H1 (cell line): ENCODE results near the gene CHPF. TPM values are rescaled to one million over a fixed set of nuclear protein-coding genes. Genes with fewer than 3 reads are reported as not detected.

Experiments used
- CEBPB ChIP-seq: IDR thresholded peaks from 2 replicates; pipeline ENCODE4 v1.6.1; 2012; ENCODE audit warnings: low read depth, low read length
- CHD2 ChIP-seq: IDR thresholded peaks from 2 replicates; pipeline ENCODE4 v1.6.1; 2012; ENCODE audit warnings: low read length, improper control_type of control experiment
- FOSL1 ChIP-seq: IDR thresholded peaks from 2 replicates; pipeline ENCODE4 v1.6.1; 2011; ENCODE audit warnings: mild to moderate bottlenecking, low read depth, low read length, moderate library complexity; ENCODE audit not compliant: insufficient read depth
- GTF2F1 ChIP-seq: IDR thresholded peaks from 2 replicates; pipeline ENCODE4 v1.6.1; 2012; ENCODE audit warnings: low read depth, low read length, improper control_type of control experiment, borderline replicate concordance
- POLR2A ChIP-seq, 2 experiments: IDR thresholded peaks; 1 replicate in 1 of 2; 2 replicates in 1 of 2; pipeline ENCODE4 v1.6.1; 2011; ENCODE audit warnings: low read depth in 2 of 2, low read length in 2 of 2, mild to moderate bottlenecking in 2 of 2; ENCODE audit errors: control extremely low read depth in 1 of 2
- RAD21 ChIP-seq, 2 experiments: IDR thresholded peaks in 1 of 2; conservative IDR thresholded peaks in 1 of 2; 2 replicates each; pipeline ENCODE4 v1.6.1; 2011; ENCODE audit warnings: low read depth in 2 of 2, low read length in 2 of 2, improper control_type of control experiment in 1 of 2, inconsistent platforms in 1 of 2, mild to moderate bottlenecking in 1 of 2, moderate library complexity in 1 of 2
- RFX5 ChIP-seq: IDR thresholded peaks from 2 replicates; pipeline ENCODE4 v1.6.1; 2011; ENCODE audit warnings: low read depth, low read length, improper control_type of control experiment, borderline replicate concordance
- RXRA ChIP-seq: IDR thresholded peaks from 2 replicates; pipeline ENCODE4 v1.6.1; 2011; ENCODE audit warnings: low read depth, mild to moderate bottlenecking, low read length, moderate library complexity; ENCODE audit not compliant: insufficient read depth
- SP1 ChIP-seq: IDR thresholded peaks from 2 replicates; pipeline ENCODE4 v1.6.1; 2011; ENCODE audit warnings: low read depth, low read length
- TAF1 ChIP-seq: IDR thresholded peaks from 2 replicates; pipeline ENCODE4 v1.6.1; 2011; ENCODE audit warnings: mild to moderate bottlenecking, low read depth, low read length
- TEAD4 ChIP-seq: IDR thresholded peaks from 2 replicates; pipeline ENCODE4 v1.6.1; 2012; ENCODE audit warnings: low read depth, low read length, inconsistent platforms, mixed read lengths
- polyA plus RNA-seq, 7 experiments: library from polyadenylated mRNA; depleted of rRNA in 3 of 7; stranded (reverse) in 5 of 7; unstranded in 2 of 7; fragments of >200 nt in 5 of 7; fragments of 200-250 nt in 2 of 7; gene quantifications; 1 replicate in 5 of 7; 2 replicates in 1 of 7; 4 replicates in 1 of 7; pipeline versions ENCODE4 v1.2.1 to v1.2.3, GENCODE V29; 2011 to 2013; ENCODE audit warnings: missing spikeins in 2 of 7, mixed read lengths in 2 of 7
- total RNA-seq: library from RNA; stranded (reverse); fragmentation: NEBNext Ultra II Directional; extraction: Animal tissue kit (Norgen Biotek cat#: 25700); gene quantifications from 2 replicates; pipeline ENCODE4 v1.2.1, GENCODE V29; 2021

Gene CHPF
- total and polyA plus RNA-seq, 2 of the 8 experiments (the other 6 are each of a cell fraction or from before 2014, with no cell fraction given) = 62.9 to 67.3 TPM

- no peak for TF ChIP-seq CHD2
- TF ChIP-seq CEBPB = no peak
- TF ChIP-seq GTF2F1 = no peak
- no peak for TF ChIP-seq FOSL1
- no peak for TF ChIP-seq RFX5
- TF ChIP-seq TEAD4 = peak; percentile 55; the same call in 1 of the 2 replicates
- no peak for TF ChIP-seq SP1
- peak; percentile 36 to 41 for TF ChIP-seq RAD21 (IDR thresholded peaks at IDR 0.05 in 1 of 2, conservative IDR thresholded peaks at IDR 0.05 in 1 of 2; ENCODE audit: low read depth in 2 of 2, low read length in 2 of 2)
- TF ChIP-seq POLR2A (IDR thresholded peaks at IDR 0.05; ENCODE audit: control extremely low read depth in 1 of 2, low read depth in 2 of 2, low read length in 2 of 2) = peak in 1 of 2 experiments; percentile 44; a peak in 1 of 3 replicates
- no peak for TF ChIP-seq RXRA
- no peak for TF ChIP-seq TAF1
These were observed 16.7 kb upstream of the CHPF start (continued) for GRCh38 chr2:219560037-219560892.
